Measurements from ENCODE around the gene ERCC8. TPM values are rescaled to one million over a fixed set of nuclear protein-coding genes. Genes with fewer than 3 reads are reported as not detected.

Gene ERCC8
- total and polyA plus RNA-seq, 9 of the 15 experiments (the other 6 are each of a cell fraction or from before 2014, with no cell fraction given) = 10.1 to 41.8 (median 24.4) TPM

GRCh38 chr5:60960591-60960990 is 15.7 kb upstream of the ERCC8 start (continued):
- TF ChIP-seq E2F1 (CRISPR knock-in tag; IDR thresholded peaks at IDR 0.05) (no peak), CTCF (IDR thresholded peaks at IDR 0.05 in 2 of 3, conservative IDR thresholded peaks at IDR 0.05 in 1 of 3; ENCODE audit: insufficient read depth in 2 of 3, low read depth in 1 of 3, low read length in 3 of 3) (peak; percentile 35 to 53 (median 42); a peak in 3 of 6 replicates), JUND (IDR thresholded peaks at IDR 0.05; ENCODE audit: borderline replicate concordance, low read depth, low read length) (no peak), JUND (tag; IDR thresholded peaks at IDR 0.05; ENCODE audit: borderline replicate concordance, low read depth, low read length) (no peak), ZNF77 (CRISPR knock-in tag; IDR thresholded peaks at IDR 0.05) (no peak), RAD21 (CRISPR knock-in tag; conservative IDR thresholded peaks at IDR 0.05 in 1 of 2, IDR thresholded peaks at IDR 0.05 in 1 of 2) (peak; percentile 53 to 66), PTTG1 (tag; IDR thresholded peaks at IDR 0.05; ENCODE audit: low read depth) (no peak), GABPB2 (CRISPR knock-in tag; conservative IDR thresholded peaks at IDR 0.05) (no peak), HEY1 (CRISPR knock-in tag; IDR thresholded peaks at IDR 0.05; ENCODE audit: borderline replicate concordance) (no peak), FOXK2 (conservative IDR thresholded peaks at IDR 0.05 in 1 of 2, IDR thresholded peaks at IDR 0.05 in 1 of 2; ENCODE audit: low read depth in 2 of 2) (0 out of 4 replicates have a peak, but pooled peaks of 1 of the 2 experiments have one; percentile 24), DEAF1 (CRISPR knock-in tag; IDR thresholded peaks at IDR 0.05) (peak; percentile 41; the same call in 1 of the 2 replicates)

Measured in K562 (cell line).